Omental fat pad (tissue), 4 donors: ENCODE data around the gene NMNAT2. TPM values are rescaled to one million over a fixed set of nuclear protein-coding genes. Genes with fewer than 3 reads are reported as not detected.

ENCODE experiments used
- ATAC-seq: fragments of 150-250 bp; one replicate; pipeline ENCODE4 v1.9.1; 2016; ENCODE audit warnings: mild to moderate bottlenecking, moderate library complexity; ENCODE audit not compliant: low FRiP score
- DNase-seq: peaks from one replicate; pipeline ENCODE4 v3.0.0-alpha.2; 2019; ENCODE audit warnings: low spot score
- CTCF ChIP-seq, 3 donors: fragments of 450-650 bp; IDR thresholded peaks; one replicate each; pipeline ENCODE4 v1.5.1; 2016 to 2017; ENCODE audit warnings: antibody characterized with exemption in 3 of 3, mild to moderate bottlenecking in 3 of 3, moderate library complexity in 2 of 3
- total RNA-seq, 4 donors: library from RNA; depleted of rRNA; stranded (reverse); fragments of >200 nt; gene quantifications; one replicate each; pipeline ENCODE4 v1.1.0, GENCODE V29; 2016

NMNAT2 gene
- total RNA-seq, 4 donors from 2014 or later = 0.84 to 11.3 (median 5.2) TPM

GRCh38 chr1:183306317-183307042 lies 111.7 kb downstream of the NMNAT2 start:
- DNase-seq (no peak), ATAC-seq (no peak)
- no peak for TF ChIP-seq CTCF (IDR thresholded peaks at IDR 0.05)

- ATAC-seq = no peak
- no peak for TF ChIP-seq CTCF (IDR thresholded peaks at IDR 0.05)
- DNase-seq = no peak
These were observed 113.6 kb downstream of the NMNAT2 start for GRCh38 chr1:183304440-183305107.

GRCh38 chr1:183303901-183304300 lies 114.3 kb downstream of the NMNAT2 start:
- no peak for TF ChIP-seq CTCF (IDR thresholded peaks at IDR 0.05)
- DNase-seq (no peak), ATAC-seq (no peak)

- ATAC-seq (no peak), DNase-seq (no peak)
- no peak for TF ChIP-seq CTCF (IDR thresholded peaks at IDR 0.05)
These were observed 114.9 kb downstream of the NMNAT2 start for GRCh38 chr1:183303323-183303645.

GRCh38 chr1:183302452-183303322 lies 115.5 kb downstream of the NMNAT2 start:
- no peak for TF ChIP-seq CTCF (IDR thresholded peaks at IDR 0.05)
- no peak for DNase-seq
- ATAC-seq = no peak

GRCh38 chr1:183301239-183301638 lies 116.9 kb downstream of the NMNAT2 start:
- TF ChIP-seq CTCF (IDR thresholded peaks at IDR 0.05) = no peak
- no peak for ATAC-seq
- no peak for DNase-seq
